HUDEP-2 (cell line): ENCODE results near the gene CTSE.
"Not testable (repeated sequence)": the region's sequence is repeated elsewhere in the genome, so short reads cannot be mapped to it uniquely, and the experiment has no call there.

Source experiments
- DNase-seq, 76 experiments: peaks; one replicate each; lab custom pipeline; 2025; ENCODE audit not compliant: unreplicated experiment in 76 of 76; lab: John Stamatoyannopoulos, UW

CTSE gene

DNA sequence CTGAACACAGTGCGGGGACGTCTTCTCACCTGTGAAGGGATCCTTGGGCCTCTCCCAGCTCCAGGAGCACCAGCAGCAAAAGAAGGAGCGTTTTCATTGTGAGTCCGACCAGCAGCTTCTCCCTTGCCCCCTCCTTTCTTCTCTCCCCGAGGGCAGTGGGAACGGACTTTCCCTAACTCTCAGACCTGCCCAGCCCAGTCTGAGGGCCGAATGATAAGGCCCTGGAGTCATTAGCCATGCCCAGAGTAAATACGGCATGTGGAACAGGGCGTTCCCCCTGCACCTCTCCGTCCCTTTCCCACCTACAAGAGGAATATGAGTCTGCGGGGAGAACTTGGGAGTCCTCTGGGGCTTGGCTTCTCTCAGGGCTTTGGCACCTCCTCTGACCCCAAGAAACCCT is at the start of gene CTSE:
TSS of gene CTSE (minus strand) at position 201 of the 400 bp plus-strand sequence. CDS start at position 97, 104 bp downstream.
- peak in 2 of 76 experiments; percentile 10 to 13 for DNase-seq

DNA sequence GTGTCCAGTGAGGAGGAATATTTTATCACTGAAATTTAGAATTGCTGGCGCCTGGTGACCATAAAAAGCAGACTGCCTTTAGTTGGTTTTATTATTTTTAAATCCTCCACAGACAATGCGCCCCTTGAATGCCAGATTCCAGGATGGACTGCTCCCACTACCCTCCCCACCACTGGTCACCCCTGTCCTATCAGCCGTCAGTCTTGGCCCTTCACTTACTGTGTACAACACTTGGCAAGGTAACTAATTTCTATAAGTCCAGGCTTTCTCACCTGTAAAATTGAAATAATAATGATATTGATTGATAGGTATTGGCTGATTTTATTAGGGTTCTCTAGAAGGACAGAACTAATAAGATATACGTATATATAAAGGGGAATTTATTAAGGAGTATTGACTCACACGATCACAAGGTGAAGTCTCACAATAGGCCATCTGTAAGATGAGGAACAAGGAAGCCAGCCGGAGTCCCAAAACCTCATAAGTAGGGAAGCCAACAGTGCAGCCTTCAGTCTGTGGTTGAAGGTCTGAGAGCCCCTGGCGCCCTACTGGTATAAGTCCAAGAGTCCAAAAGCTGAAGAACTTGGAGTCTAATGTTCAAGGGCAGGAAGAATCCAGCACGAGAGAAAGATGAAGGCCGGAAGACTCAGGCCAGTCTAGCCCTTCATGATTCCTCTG is 47.1 kb upstream of the CTSE start:
- DNase-seq, result no peak

GRCh38 chr1:206068314-206068713 is 44.6 kb upstream of the CTSE start:
- no peak for DNase-seq

GRCh38 chr1:206067486-206068227 is 44.0 kb upstream of the CTSE start:
- DNase-seq, result peak in 1 of 76 experiments; percentile 12

GRCh38 chr1:206066479-206067171 is 42.9 kb upstream of the CTSE start:
- peak in 41 of 76 experiments; percentile 9 to 75 (median 31) for DNase-seq

GRCh38 chr1:206065547-206066145 is 42.0 kb upstream of the CTSE start:
- peak in 14 of 76 experiments; percentile 7 to 35 (median 18) for DNase-seq

GRCh38 chr1:206064501-206064900 is 40.8 kb upstream of the CTSE start:
- not testable (repeated sequence) for DNase-seq

DNA sequence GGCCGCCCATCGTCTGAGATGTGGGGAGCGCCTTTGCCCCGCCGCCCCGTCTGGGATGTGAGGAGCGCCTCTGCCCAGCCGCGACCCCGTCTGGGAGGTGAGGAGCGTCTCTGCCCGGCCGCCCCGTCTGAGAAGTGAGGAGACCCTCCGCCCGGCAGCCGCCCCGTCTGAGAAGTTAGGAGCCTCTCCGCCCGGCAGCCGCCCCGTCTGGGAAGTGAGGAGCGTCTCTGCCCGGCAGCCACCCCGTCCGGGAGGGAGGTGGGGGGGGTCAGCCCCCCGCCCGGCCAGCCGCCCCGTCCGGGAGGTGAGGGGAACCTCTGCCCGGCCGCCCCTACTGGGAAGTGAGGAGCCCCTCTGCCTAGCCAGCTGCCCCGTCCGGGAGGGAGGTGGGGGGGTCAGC is 40.3 kb upstream of the CTSE start:
- DNase-seq, result not testable (repeated sequence)

DNA sequence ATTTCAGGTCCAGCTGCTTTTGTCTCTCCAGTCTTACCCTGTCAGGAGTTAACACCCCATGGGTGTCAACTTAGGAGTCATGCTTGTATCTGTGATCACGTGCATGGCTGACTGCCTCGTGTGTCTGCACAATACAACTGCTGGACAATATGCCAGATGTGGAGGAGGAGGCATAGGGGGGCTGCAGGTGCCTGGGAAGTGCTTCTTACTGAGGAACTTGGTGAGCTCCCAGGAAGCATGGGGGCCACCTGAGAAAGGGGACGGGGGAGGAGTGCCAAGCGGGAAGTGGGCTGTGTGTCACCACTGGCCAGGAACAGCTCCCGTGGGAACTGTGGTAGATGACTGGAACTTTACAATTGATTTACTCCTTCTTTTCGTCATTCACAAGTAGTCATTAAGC is 38.8 kb upstream of the CTSE start:
- peak in 3 of 76 experiments; percentile 7 to 29 (median 13) for DNase-seq

- DNase-seq, result no peak
These were observed 37.1 kb upstream of the CTSE start for GRCh38 chr1:206060844-206061243.

DNA sequence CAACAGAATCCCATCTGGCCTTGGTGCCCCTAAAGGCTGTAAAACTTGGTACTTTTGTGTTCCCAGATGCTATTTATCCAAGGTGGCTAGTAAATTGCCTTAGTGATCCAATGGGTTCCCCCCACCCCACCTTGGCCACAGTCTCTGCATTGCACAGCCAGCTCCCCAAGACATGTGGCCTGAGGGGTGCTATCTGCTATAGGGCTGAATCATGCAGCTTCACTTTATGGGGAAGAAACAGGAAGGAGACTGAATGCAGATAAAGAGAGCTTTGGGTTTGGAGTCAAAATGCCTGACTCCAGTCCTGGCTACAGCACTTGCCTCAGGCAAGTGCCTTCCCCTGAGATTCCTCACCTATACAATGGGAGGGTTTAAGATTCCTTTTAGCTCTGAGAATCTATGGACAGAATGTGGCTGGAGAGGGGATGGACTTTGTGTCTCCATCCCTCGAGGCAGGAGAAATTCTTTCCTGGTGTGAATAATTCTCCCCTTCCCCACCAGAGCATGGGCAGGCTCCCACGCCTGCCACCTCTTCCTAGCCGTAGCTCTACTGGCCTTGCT is 35.7 kb upstream of the CTSE start:
- DNase-seq, result no peak

GRCh38 chr1:206058927-206059292 is 35.2 kb upstream of the CTSE start:
- no peak for DNase-seq

DNA sequence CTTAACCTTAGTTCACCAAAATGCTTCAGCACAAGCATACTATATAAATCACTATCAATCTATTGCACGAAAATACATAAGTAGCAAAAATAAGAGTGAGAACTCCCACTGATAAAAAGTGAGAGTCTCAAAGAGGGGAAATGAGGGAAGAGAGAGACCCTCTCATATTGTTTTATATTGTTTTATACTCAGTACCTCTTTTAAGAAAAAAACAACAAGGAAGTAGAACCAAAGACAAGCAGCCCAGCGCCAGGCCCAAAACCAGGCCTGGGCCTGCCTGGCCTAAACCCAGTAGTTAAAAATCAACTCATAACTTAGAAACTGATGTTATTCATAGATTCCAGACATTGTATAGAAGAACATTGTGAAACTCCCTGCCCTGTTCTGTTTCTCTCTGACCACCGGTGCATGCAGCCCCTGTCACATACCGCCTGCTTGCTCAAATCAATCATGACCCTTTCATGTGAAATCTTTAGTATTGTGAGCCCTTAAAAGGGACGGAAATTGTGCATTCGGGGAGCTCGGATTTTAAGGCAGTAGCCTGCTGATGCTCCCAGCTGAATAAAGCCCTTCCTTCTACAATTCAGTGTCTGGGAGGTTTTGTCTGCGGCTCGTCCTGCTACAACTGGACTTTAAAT is 34.7 kb upstream of the CTSE start:
- not testable (repeated sequence) for DNase-seq

DNA sequence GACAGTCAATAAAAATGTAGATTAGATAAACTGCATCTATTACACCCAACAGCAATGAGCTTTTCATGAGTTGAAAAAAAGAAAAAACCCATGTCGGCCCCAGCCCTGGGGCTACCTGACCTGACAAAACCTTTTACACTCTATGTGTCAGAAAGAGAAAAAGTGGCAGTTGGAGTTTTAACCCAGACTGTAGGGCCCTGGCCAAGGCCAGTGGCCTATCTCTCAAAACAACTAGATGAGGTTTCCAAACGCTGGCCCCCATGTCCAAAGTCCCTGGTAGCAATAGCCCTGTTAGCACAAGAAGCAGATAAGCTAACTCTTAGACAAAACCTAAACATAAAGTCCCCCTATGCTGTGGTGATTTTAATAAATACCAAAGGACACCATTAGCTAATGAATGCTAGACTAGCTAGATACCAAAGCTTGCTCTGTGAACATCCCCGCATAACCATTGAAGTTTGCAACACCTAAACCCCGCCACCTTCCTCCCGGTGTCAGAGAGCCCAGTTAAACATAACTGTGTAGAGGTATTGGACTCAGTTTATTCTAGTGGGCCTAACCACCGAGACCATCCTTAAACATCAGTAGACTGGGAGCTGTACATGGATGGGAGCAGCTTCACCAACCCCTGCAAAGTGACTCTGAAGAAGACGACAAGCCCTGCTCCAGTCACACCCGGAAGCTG is 32.1 kb upstream of the CTSE start:
- not testable (repeated sequence) for DNase-seq

GRCh38 chr1:206055069-206055625 is 31.5 kb upstream of the CTSE start:
- not testable (repeated sequence) for DNase-seq

GRCh38 chr1:206053616-206054015 is 29.9 kb upstream of the CTSE start:
- DNase-seq, result not testable (repeated sequence)

- DNase-seq, result not testable (repeated sequence)
These were observed 29.4 kb upstream of the CTSE start, which contains the start of gene RHEX for GRCh38 chr1:206052919-206053610. Gene RHEX, plus strand, starts transcription at chr1:206053173. Its CDS starts 44,656 bp downstream, at chr1:206097829.

DNA sequence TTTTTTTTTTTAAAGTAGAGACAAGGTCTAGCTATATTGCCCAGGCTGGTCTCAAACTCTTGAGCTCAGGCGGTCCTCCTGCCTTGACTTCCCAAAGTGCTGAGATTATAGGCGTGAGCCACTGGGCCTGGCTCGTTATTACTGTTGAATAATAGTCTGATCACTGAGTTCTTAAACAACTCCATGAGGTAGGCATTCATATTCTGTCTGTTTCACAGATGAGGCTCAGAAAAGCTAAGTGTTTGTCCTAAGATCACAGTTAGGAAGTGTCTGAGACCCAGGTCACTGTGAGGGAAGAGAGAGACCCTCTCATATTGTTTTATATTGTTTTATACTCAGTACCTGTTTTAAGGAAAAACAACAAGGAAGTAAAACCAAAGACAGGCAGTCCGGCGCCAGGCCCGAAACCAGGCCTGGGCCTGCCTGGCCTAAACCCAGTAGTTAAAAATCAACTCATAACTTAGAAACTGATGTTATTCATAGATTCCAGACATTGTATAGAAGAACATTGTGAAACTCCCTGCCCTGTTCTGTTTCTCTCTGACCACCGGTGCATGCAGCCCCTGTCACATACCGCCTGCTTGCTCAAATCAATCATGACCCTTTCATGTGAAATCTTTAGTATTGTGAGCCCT is 28.7 kb upstream of the CTSE start:
- DNase-seq, result not testable (repeated sequence)
